HG02798 (cell line): ENCODE data around the gene MIEF2.

Experiments
- ATAC-seq: cut with Tn5 transposase; IDR thresholded peaks from one replicate; pipeline ENCODE4 v1.9.1; 2021; ENCODE audit warnings: mild to moderate bottlenecking; ENCODE audit not compliant: unreplicated experiment, poor library complexity

Gene MIEF2

GRCh38 chr17:18253947-18254821, 6.3 kb upstream of the MIEF2 start:
- ATAC-seq, result no peak

GRCh38 chr17:18254888-18255649, 5.4 kb upstream of the MIEF2 start:
- no peak for ATAC-seq

- no peak for ATAC-seq
These were observed 4.1 kb upstream of the MIEF2 start for GRCh38 chr17:18256351-18256750.

GRCh38 chr17:18256776-18257175, 3.7 kb upstream of the MIEF2 start:
- no peak for ATAC-seq

GRCh38 chr17:18257268-18257981, 3.0 kb upstream of the MIEF2 start:
- ATAC-seq, result no peak

GRCh38 chr17:18257982-18258355, 2.5 kb upstream of the MIEF2 start:
- ATAC-seq, result peak; percentile 25

GRCh38 chr17:18258356-18259038, 2.0 kb upstream of the MIEF2 start, which contains the start of gene FLII:
Gene FLII (minus strand): TSS chr17:18258738. CDS start chr17:18258690, 48 bp downstream.
- peak; percentile 33 for ATAC-seq

GRCh38 chr17:18259621-18260331, 686 bp upstream of the MIEF2 start:
- ATAC-seq, result no peak

GRCh38 chr17:18261146-18261515, 669 bp downstream of the MIEF2 start:
- no peak for ATAC-seq

GRCh38 chr17:18261659-18262058, 1.2 kb downstream of the MIEF2 start:
- ATAC-seq, result no peak

GRCh38 chr17:18262111-18262510, 1.6 kb downstream of the MIEF2 start:
- ATAC-seq, result no peak

- no peak for ATAC-seq
These were observed 2.2 kb downstream of the MIEF2 start for GRCh38 chr17:18262641-18263040.

- no peak for ATAC-seq
These were observed 3.6 kb downstream of the MIEF2 start for GRCh38 chr17:18263885-18264682.

GRCh38 chr17:18267366-18267765, 6.9 kb downstream of the MIEF2 start:
- ATAC-seq, result no peak

GRCh38 chr17:18267927-18268711, 7.7 kb downstream of the MIEF2 start:
- no peak for ATAC-seq

GRCh38 chr17:18270046-18270931, 9.8 kb downstream of the MIEF2 start:
- no peak for ATAC-seq

GRCh38 chr17:18277076-18277475, 16.6 kb downstream of the MIEF2 start:
- ATAC-seq, result no peak
